HepG2 (cell line): ENCODE results near the gene PDLIM5. TPM values are rescaled to one million over a fixed set of nuclear protein-coding genes. Genes with fewer than 3 reads are reported as not detected.
A peak's percentile ranks its signal among the peaks of the same experiment; 100 is the strongest.

Experiments used
- CC2D1A ChIP-seq: sonication (generic); formaldehyde crosslinking; IDR thresholded peaks from 2 replicates; pipeline ENCODE4 v1.8.1; 2023; ENCODE audit warnings: mild to moderate bottlenecking, missing genetic modification reagents
- FOXM1 ChIP-seq: sonication (generic); formaldehyde crosslinking; IDR thresholded peaks from 2 replicates; pipeline ENCODE4 v1.5.0; 2020; ENCODE audit warnings: missing genetic modification reagents
- KLF9 ChIP-seq: IDR thresholded peaks from 2 replicates; pipeline ENCODE4 v1.6.1; 2016; ENCODE audit warnings: low read depth
- MAF1 ChIP-seq: sonication (generic); formaldehyde crosslinking; IDR thresholded peaks from 2 replicates; pipeline ENCODE4 v1.5.0; 2020; ENCODE audit warnings: missing genetic modification reagents, borderline replicate concordance
- NRL ChIP-seq: sonication (generic); formaldehyde crosslinking; IDR thresholded peaks from 2 replicates; pipeline ENCODE4 v1.5.0; 2020; ENCODE audit warnings: missing genetic modification reagents, mild to moderate bottlenecking, moderate library complexity, borderline replicate concordance
- RBM39 ChIP-seq: fragments of 200-400 bp; formaldehyde crosslinking; IDR thresholded peaks from one replicate; pipeline ENCODE4 v1.6.1; 2018; ENCODE audit warnings: antibody characterized with exemption, mild to moderate bottlenecking, low read depth, low read length; ENCODE audit not compliant: poor library complexity, severe bottlenecking
- RCOR2 ChIP-seq: IDR thresholded peaks from 2 replicates; pipeline ENCODE4 v1.6.1; 2016; ENCODE audit warnings: missing biosample characterization, missing genetic modification reagents
- ZFP36 ChIP-seq: fragments of 150-350 bp; IDR thresholded peaks from 2 replicates; pipeline ENCODE4 v1.6.1; 2018; ENCODE audit warnings: borderline replicate concordance, low read length, low read depth; ENCODE audit not compliant: partially characterized antibody
- ZNF350 ChIP-seq: sonication (generic); formaldehyde crosslinking; IDR thresholded peaks from 2 replicates; pipeline ENCODE4 v1.4.0; 2020; ENCODE audit warnings: mild to moderate bottlenecking, low read depth, missing genetic modification reagents, borderline replicate concordance
- ZNF567 ChIP-seq: sonication (generic); formaldehyde crosslinking; IDR thresholded peaks from 2 replicates; pipeline ENCODE4 v1.8.1; 2023; ENCODE audit warnings: mild to moderate bottlenecking, missing genetic modification reagents, borderline replicate concordance
- ZNF629 ChIP-seq: sonication (generic); formaldehyde crosslinking; conservative IDR thresholded peaks from 2 replicates; pipeline ENCODE4 v1.5.0; 2020; ENCODE audit warnings: missing genetic modification reagents
- ZNF776 ChIP-seq: sonication (generic); formaldehyde crosslinking; IDR thresholded peaks from 2 replicates; pipeline ENCODE4 v1.4.0; 2020; ENCODE audit warnings: mild to moderate bottlenecking, missing genetic modification reagents
- polyA plus RNA-seq, 8 experiments: library from polyadenylated mRNA; depleted of rRNA in 3 of 8; stranded (reverse) in 7 of 8; unstranded in 1 of 8; fragments of >200 nt; fragmentation: Illumina TruSeq in 4 of 8; extraction: Trizol in 4 of 8; gene quantifications; 2 replicates each; pipeline versions ENCODE4 v1.2.1 to v1.2.3, GENCODE V29; 2011 to 2016; ENCODE audit warnings: low read depth in 4 of 8, missing spikeins in 1 of 8, mixed read lengths in 1 of 8; ENCODE audit not compliant: insufficient read depth in 1 of 8
- total RNA-seq, 5 experiments: library from RNA; depleted of rRNA; stranded (reverse); fragments of >200 nt; fragmentation: Illumina TruSeq; extraction: Trizol; gene quantifications; 2 replicates each; pipeline ENCODE4 v1.2.3, GENCODE V29; 2016; ENCODE audit warnings: low read depth in 1 of 5
- TF ChIP-seq, protein P1 (sequence below): sonication (generic); formaldehyde crosslinking; IDR thresholded peaks from 2 replicates; pipeline ENCODE4 v1.5.1; 2020; ENCODE audit warnings: mild to moderate bottlenecking, missing genetic modification reagents, borderline replicate concordance
- TF ChIP-seq, protein P2 (sequence below): sonication (generic); formaldehyde crosslinking; IDR thresholded peaks from 2 replicates; pipeline ENCODE4 v1.4.0; 2020; ENCODE audit warnings: missing genetic modification reagents, borderline replicate concordance
- TF ChIP-seq, protein P3 (sequence below): sonication (generic); formaldehyde crosslinking; IDR thresholded peaks from 2 replicates; pipeline ENCODE4 v1.8.1; 2023; ENCODE audit warnings: mild to moderate bottlenecking, missing genetic modification reagents
- TF ChIP-seq, protein P4 (sequence below): sonication (generic); formaldehyde crosslinking; IDR thresholded peaks from 2 replicates; pipeline ENCODE4 v1.8.1; 2023; ENCODE audit warnings: mild to moderate bottlenecking, missing genetic modification reagents, borderline replicate concordance
- TF ChIP-seq, protein P5 (sequence below): sonication (generic); formaldehyde crosslinking; IDR thresholded peaks from 2 replicates; pipeline ENCODE4 v1.9.0; 2021; ENCODE audit warnings: missing genetic modification reagents, borderline replicate concordance

The PDLIM5 gene
- total and polyA plus RNA-seq, 2 of the 13 experiments (the other 11 are each of a cell fraction or from before 2014, with no cell fraction given) = 52.8 to 119 TPM

DNA sequence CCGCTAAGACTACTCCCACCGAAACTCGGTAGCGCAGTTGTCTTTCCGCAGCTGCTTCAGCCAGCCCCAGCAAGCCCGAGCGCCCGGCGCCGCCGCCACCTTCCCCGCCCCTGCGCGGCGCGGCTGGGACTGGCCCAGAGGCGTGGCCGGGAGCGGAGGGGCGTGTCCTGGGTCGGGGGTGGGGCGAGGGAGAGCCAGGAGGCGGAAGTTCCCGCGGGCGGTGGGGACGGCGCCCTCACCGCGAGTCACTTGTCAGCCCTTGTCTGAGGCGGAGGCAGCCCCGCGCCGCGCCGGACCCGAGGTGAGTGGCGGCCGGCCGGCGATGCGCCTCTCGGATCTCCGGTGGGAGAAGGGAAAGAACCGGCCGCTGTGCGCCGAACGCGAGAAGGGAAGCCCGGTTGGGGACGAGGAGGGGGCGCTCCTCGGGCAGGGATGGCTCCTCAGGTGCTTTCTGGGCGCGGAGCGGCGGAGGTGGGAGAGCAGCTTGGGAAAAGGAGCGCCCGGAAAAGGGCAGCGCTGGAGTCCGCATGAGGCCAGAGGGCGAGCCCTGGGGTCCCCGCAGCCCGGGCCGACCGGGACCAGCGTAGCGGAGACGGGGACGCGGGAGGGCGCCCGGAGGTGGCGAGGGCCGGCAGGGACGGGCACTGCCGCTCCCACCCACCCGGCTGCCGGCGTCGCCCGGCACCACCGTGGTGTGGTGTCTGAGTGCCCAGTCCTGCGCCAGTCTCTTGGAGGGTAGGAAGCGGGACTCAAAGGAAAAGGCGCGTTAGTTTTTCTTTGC lies at the start of gene PDLIM5 (continued):
- TF ChIP-seq, protein P1, sequence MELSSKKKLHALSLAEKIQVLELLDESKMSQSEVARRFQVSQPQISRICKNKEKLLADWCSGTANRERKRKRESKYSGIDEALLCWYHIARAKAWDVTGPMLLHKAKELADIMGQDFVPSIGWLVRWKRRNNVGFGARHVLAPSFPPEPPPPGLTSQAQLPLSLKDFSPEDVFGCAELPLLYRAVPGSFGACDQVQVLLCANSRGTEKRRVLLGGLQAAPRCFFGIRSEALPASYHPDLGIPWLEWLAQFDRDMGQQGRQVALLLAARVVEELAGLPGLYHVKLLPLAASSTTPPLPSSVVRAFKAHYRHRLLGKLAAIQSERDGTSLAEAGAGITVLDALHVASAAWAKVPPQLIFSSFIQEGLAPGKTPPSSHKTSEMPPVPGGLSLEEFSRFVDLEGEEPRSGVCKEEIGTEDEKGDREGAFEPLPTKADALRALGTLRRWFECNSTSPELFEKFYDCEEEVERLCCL (CRISPR knock-in tag) = no peak; the same call in 1 of the 2 replicates
- no peak for TF ChIP-seq FOXM1 (CRISPR knock-in tag)
- TF ChIP-seq, protein P2, sequence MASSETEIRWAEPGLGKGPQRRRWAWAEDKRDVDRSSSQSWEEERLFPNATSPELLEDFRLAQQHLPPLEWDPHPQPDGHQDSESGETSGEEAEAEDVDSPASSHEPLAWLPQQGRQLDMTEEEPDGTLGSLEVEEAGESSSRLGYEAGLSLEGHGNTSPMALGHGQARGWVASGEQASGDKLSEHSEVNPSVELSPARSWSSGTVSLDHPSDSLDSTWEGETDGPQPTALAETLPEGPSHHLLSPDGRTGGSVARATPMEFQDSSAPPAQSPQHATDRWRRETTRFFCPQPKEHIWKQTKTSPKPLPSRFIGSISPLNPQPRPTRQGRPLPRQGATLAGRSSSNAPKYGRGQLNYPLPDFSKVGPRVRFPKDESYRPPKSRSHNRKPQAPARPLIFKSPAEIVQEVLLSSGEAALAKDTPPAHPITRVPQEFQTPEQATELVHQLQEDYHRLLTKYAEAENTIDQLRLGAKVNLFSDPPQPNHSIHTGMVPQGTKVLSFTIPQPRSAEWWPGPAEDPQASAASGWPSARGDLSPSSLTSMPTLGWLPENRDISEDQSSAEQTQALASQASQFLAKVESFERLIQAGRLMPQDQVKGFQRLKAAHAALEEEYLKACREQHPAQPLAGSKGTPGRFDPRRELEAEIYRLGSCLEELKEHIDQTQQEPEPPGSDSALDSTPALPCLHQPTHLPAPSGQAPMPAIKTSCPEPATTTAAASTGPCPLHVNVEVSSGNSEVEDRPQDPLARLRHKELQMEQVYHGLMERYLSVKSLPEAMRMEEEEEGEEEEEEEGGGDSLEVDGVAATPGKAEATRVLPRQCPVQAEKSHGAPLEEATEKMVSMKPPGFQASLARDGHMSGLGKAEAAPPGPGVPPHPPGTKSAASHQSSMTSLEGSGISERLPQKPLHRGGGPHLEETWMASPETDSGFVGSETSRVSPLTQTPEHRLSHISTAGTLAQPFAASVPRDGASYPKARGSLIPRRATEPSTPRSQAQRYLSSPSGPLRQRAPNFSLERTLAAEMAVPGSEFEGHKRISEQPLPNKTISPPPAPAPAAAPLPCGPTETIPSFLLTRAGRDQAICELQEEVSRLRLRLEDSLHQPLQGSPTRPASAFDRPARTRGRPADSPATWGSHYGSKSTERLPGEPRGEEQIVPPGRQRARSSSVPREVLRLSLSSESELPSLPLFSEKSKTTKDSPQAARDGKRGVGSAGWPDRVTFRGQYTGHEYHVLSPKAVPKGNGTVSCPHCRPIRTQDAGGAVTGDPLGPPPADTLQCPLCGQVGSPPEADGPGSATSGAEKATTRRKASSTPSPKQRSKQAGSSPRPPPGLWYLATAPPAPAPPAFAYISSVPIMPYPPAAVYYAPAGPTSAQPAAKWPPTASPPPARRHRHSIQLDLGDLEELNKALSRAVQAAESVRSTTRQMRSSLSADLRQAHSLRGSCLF (CRISPR knock-in tag) = no peak
- TF ChIP-seq CC2D1A (CRISPR knock-in tag) = no peak
- peak; percentile 27; the same call in 1 of the 2 replicates for TF ChIP-seq ZNF629
- no peak; the same call in 1 of the 2 replicates for TF ChIP-seq ZNF776 (CRISPR knock-in tag)
- TF ChIP-seq RBM39 = no peak
- TF ChIP-seq, protein P3, sequence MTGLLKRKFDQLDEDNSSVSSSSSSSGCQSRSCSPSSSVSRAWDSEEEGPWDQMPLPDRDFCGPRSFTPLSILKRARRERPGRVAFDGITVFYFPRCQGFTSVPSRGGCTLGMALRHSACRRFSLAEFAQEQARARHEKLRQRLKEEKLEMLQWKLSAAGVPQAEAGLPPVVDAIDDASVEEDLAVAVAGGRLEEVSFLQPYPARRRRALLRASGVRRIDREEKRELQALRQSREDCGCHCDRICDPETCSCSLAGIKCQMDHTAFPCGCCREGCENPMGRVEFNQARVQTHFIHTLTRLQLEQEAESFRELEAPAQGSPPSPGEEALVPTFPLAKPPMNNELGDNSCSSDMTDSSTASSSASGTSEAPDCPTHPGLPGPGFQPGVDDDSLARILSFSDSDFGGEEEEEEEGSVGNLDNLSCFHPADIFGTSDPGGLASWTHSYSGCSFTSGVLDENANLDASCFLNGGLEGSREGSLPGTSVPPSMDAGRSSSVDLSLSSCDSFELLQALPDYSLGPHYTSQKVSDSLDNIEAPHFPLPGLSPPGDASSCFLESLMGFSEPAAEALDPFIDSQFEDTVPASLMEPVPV (CRISPR knock-in tag) = 0 out of 2 replicates have a peak, but pooled peaks have one; percentile 28
- TF ChIP-seq ZFP36 = no peak
- TF ChIP-seq, protein P4, sequence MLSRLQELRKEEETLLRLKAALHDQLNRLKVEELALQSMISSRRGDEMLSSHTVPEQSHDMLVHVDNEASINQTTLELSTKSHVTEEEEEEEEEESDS (CRISPR knock-in tag) = no peak
- TF ChIP-seq RCOR2 (CRISPR knock-in tag) = no peak
- TF ChIP-seq MAF1 (CRISPR knock-in tag) = no peak
- TF ChIP-seq ZNF567 = no peak
- no peak for TF ChIP-seq KLF9 (CRISPR knock-in tag)
- TF ChIP-seq ZNF350 = no peak
- TF ChIP-seq, protein P5, sequence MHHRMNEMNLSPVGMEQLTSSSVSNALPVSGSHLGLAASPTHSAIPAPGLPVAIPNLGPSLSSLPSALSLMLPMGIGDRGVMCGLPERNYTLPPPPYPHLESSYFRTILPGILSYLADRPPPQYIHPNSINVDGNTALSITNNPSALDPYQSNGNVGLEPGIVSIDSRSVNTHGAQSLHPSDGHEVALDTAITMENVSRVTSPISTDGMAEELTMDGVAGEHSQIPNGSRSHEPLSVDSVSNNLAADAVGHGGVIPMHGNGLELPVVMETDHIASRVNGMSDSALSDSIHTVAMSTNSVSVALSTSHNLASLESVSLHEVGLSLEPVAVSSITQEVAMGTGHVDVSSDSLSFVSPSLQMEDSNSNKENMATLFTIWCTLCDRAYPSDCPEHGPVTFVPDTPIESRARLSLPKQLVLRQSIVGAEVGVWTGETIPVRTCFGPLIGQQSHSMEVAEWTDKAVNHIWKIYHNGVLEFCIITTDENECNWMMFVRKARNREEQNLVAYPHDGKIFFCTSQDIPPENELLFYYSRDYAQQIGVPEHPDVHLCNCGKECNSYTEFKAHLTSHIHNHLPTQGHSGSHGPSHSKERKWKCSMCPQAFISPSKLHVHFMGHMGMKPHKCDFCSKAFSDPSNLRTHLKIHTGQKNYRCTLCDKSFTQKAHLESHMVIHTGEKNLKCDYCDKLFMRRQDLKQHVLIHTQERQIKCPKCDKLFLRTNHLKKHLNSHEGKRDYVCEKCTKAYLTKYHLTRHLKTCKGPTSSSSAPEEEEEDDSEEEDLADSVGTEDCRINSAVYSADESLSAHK (CRISPR knock-in tag) = no peak
- TF ChIP-seq NRL = peak; percentile 88
